Myocyte (in vitro differentiated cells): Measurements from ENCODE around the gene ZNF557. TPM values are rescaled to one million over a fixed set of nuclear protein-coding genes. Genes with fewer than 3 reads are reported as not detected.
"Not testable (repeated sequence)": the region's sequence is repeated elsewhere in the genome, so short reads cannot be mapped to it uniquely, and the experiment has no call there.

ENCODE experiments used
- DNase-seq: peaks from one replicate; pipeline ENCODE4 v3.0.0-alpha.2; 2012; ENCODE audit warnings: low read depth
- polyA plus RNA-seq: library from polyadenylated mRNA; unstranded; fragments of >200 nt; gene quantifications from one replicate; pipeline ENCODE4 v1.2.1, GENCODE V29; 2012; ENCODE audit warnings: missing spikeins
- total RNA-seq: library from RNA; depleted of rRNA; stranded (reverse); fragments of >200 nt; gene quantifications from 2 replicates; pipeline ENCODE4 v1.2.3, GENCODE V29; 2014

The ZNF557 gene
- 7.8 and 9.4 TPM in 2 replicates for total RNA-seq
- 3.2 TPM for polyA plus RNA-seq

DNA sequence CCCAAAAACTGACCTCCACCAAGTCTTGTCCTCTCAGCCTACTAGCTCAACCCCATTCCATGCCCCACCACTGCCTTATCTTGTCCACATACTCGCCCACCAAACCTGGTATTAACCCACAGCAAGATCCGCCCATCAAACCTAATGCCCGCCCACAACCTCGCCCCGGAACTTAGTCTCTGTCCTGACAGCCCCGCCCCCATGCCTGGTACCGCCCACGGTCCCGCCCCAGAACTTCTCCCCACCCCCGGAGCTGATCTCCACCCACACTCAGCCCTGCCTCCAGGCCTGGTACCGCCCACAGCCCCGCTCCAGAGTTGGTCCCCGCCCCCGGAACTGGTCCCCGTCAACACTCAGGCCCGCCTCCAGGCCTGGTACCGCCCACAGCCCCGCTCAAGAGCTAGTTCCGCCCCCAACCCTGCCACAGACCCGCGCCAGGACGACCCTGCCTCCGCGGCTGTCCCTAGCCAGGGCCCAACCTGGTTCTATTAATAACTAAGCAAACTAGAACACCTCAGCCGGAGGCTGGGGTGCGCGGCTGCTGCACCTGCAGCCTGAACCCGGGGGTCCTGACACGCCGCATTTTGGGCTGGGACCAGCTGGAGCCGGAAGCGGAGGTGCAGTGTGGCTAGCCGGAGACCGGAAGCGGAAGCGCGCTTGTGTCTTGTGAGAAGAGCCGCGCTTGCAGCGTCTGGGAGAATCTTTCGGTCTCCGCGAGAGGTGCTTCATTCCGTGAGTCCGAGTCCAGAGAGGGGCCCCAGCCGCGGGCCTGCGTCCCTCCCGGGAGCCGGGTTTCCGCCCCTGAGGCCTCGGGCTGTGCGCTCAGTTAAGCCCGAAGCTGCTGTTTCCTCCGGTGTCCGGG lies at the start of gene ZNF557:
Gene ZNF557 (plus strand): TSS at position 662 of the 862 bp plus-strand sequence. CDS start 5,372 bp downstream, outside the sequence.
- DNase-seq, result peak; percentile 98

- DNase-seq, result not testable (repeated sequence)
These were observed 48.2 kb upstream of the ZNF557 start, which contains the start of gene MBD3L2B for GRCh38 chr19:7021331-7021730. Gene MBD3L2B, minus strand, starts transcription at chr19:7021431. Its CDS starts 34 bp downstream, at chr19:7021397.

DNA sequence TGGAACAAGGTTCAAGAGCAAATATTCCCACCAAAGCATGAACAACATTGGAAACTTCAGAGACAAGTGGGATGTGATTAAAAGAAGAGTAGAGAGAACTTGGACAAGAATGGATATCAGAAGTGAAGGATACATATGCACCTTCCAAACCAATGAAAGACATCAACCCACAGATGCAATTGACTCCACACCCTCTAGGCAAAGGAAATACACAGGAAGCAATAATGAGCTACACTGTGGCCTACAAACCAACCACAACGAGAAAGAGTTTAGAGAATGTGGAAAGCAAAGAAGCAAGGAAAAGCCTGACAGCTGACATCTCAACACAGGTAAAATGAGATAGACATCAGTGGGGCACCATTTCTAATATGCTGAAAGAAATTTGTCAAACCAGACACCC lies 40.7 kb upstream of the ZNF557 start:
- DNase-seq, result not testable (repeated sequence)

DNA sequence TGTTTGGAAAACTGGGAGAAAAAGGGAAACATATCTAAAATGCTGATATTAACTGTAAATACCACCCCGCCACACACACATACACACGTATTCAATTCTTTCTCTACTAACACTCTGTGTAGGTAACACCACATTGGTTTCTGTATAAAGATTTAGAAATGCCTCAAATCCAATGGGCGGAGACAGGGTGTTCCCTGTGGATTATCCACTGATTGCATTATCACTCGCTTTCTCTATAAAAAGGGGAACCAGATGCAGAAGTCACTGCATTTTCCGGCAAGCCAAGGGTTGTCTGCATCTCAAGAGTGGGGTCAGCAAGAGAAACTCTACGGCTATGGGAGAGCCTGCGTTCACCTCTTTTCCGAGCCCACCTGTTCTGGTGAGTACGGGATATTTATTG lies 39.2 kb upstream of the ZNF557 start, which contains the start of gene MBD3L5:
Gene MBD3L5 (plus strand): TSS at position 301 of the 400 bp plus-strand sequence. CDS start 34 bp downstream, at position 335.
- DNase-seq, result not testable (repeated sequence)

- not testable (repeated sequence) for DNase-seq
These were observed 29.4 kb upstream of the ZNF557 start, which contains the start of gene MBD3L4 for GRCh38 chr19:7040079-7040478. Gene MBD3L4, minus strand, starts transcription at chr19:7040179. Its CDS starts 35 bp downstream, at chr19:7040144.

GRCh38 chr19:7041563-7041962 lies 27.9 kb upstream of the ZNF557 start:
- not testable (repeated sequence) for DNase-seq

GRCh38 chr19:7049021-7049420 lies 20.5 kb upstream of the ZNF557 start, which contains the start of gene MBD3L2:
Gene MBD3L2, plus strand, starts transcription at chr19:7049321. Its CDS starts 53 bp downstream, at chr19:7049374.
- DNase-seq, result not testable (repeated sequence)

DNA sequence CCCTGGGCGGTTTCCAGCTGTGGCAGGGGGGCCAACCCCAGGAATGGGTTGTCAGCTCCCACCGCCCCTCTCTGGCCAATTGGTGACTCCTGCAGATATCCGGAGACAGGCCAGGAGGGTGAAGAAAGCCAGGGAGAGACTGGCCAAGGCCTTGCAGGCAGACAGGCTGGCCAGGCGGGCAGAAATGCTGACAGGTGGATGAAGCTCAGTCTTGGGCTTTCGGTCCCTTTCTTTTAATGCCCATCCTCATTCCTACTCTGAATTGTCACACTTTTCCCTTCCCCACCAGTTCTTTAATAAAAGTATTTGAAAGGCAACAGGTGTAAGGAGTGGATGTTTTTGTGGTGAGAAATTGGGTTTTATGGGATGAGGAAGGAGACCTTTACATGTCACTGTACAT lies 18.1 kb upstream of the ZNF557 start:
- DNase-seq, result not testable (repeated sequence)

DNA sequence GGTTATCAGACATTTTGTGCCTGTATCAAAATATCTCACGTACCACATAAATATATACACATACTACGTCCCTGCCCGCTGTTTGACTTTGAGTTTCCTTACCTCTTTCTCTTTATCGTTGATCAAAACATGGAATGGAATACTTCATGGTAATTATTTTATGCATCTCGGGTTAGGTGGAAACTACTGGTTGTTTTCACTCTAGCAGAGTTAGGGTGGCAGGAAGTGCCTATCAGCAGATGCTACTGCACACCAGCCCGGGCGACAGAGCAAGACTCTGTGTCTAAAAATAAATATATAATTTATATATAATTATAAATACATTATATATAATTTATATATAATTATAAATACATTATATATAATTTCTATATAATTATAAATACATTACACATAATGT lies 16.6 kb upstream of the ZNF557 start:
- not testable (repeated sequence) for DNase-seq

GRCh38 chr19:7054635-7055368 lies 14.7 kb upstream of the ZNF557 start:
- not testable (repeated sequence) for DNase-seq

- DNase-seq, result not testable (repeated sequence)
These were observed 13.8 kb upstream of the ZNF557 start for GRCh38 chr19:7055679-7056078.

DNA sequence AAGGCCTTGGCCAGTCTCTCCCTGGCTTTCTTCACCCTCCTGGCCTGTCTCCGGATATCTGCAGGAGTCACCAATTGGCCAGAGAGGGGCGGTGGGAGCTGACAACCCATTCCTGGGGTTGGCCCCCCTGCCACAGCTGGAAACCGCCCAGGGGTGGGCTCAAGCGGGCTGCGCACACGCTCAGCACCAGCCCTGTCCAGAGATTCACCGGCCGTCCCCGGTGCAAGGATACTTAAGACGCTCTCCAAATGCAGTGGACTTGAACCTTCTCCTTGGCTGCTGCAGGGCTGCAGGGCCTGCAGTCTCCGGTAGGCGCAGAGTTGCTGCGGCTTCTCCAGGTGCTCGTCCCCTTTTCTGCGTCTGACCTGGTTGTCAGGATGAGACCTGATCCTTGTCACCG lies 13.1 kb upstream of the ZNF557 start:
- not testable (repeated sequence) for DNase-seq

- not testable (repeated sequence) for DNase-seq
These were observed 10.9 kb upstream of the ZNF557 start, which contains the start of gene MBD3L3 for GRCh38 chr19:7058576-7058975. Gene MBD3L3, minus strand, starts transcription at chr19:7058676. Its CDS starts 71 bp downstream, at chr19:7058605.

- DNase-seq, result not testable (repeated sequence)
These were observed 9.5 kb upstream of the ZNF557 start for GRCh38 chr19:7059977-7060376.

- DNase-seq, result peak; percentile 13
These were observed 6.2 kb upstream of the ZNF557 start for GRCh38 chr19:7063339-7063738.

DNA sequence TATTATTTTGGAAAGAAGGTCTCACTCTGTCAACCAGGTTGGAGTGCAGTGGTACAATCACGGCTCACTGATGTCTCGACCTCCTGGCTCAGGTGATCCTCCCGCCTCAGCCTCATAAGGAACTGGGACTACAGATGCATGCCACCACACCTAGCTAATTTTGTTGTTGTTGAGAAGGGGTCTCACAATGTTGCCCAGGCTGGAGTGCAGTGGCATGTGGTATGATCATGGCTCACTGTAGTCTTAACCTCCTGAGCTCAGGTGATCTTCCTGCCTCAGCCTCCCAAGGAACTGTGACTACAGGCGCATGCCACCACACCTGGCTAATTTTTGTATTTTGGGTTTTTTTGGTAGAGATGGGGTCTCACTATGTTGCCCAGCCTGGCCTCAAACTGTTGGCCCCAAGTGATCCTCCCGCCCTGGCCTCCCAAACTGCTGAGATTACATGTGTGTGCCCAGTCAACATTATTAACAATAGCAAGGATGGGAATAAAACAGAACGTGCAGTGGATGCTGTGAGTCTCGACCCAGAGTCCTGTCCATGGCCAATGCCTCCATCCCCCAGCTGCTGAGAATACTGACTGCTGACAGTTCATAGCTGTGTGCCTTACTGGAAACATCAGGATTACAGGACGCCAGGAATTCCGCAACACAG lies 5.6 kb upstream of the ZNF557 start:
- no peak for DNase-seq

- not testable (repeated sequence) for DNase-seq
These were observed 2.4 kb upstream of the ZNF557 start for GRCh38 chr19:7067122-7067521.

GRCh38 chr19:7067716-7068115 lies 1.8 kb upstream of the ZNF557 start:
- peak; percentile 5 for DNase-seq

DNA sequence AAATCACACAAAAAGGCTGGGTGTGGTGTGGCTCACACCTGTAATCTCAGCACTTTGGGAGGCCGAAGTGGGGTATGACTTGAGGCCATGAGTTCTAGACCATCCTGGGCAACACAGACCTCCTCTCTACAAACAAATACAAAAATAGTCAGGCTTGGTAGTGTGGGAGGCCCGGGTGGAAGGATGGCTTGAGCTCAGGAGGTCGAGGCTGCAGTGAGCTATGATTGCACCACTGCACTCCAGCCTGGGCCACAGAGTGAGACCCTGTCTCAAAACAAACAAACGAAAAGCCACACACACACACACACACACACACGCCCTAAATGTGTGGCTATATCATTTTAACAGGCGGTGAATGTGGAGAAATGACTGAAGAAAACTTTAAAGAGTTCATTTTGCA lies 904 bp upstream of the ZNF557 start:
- DNase-seq, result no peak

- no peak for DNase-seq
These were observed 362 bp downstream of the ZNF557 start for GRCh38 chr19:7069904-7070226.

DNA sequence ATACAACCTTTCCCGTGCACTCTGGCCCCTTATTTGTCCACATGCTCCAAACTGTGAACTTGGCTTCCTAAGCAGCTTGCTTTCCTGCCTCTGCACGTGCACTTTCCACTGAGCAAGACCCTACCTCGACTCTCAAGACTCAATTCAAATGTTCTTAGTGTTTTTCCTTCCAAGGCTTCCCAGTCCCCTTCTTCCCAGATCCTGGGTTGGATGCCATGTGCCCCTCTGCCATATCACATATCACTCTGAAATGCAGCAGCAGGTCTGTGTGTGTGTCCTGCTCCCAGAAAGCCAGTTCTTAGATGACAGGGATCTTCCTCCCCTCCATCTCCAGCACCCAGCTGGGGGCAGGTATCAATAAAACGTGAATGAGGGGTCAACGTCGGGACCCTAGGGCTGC lies 3.0 kb downstream of the ZNF557 start:
- no peak for DNase-seq
